A549 (cell line): ENCODE measurements around the gene MITF.

Experiments used
- CHD2 ChIP-seq: fragments of 150-350 bp; IDR thresholded peaks from 2 replicates; pipeline ENCODE4 v1.6.1; 2014; ENCODE audit warnings: low read length; ENCODE audit not compliant: partially characterized antibody
- JUNB ChIP-seq: fragments of >200 bp; sonication (Bioruptor Twin); formaldehyde crosslinking; IDR thresholded peaks from 2 replicates; pipeline ENCODE4 v1.6.1; 2016
- MAZ ChIP-seq: fragments of 150-350 bp; IDR thresholded peaks from 2 replicates; pipeline ENCODE4 v1.6.1; 2014; ENCODE audit warnings: antibody characterized with exemption, low read depth, low read length, borderline replicate concordance
- MYC ChIP-seq: IDR thresholded peaks from 2 replicates; pipeline ENCODE4 v1.6.1; 2012; ENCODE audit warnings: mild to moderate bottlenecking, inconsistent platforms, low read length, improper control_type of control experiment, borderline replicate concordance
- NFE2L2 ChIP-seq: fragments of 150-350 bp; conservative IDR thresholded peaks from 2 replicates; pipeline ENCODE4 v1.6.1; 2014; ENCODE audit warnings: low read length
- POLR2A ChIP-seq: IDR thresholded peaks from 2 replicates; pipeline ENCODE4 v1.6.1; 2012; ENCODE audit warnings: mild to moderate bottlenecking, low read length
- RCOR1 ChIP-seq: fragments of 150-350 bp; IDR thresholded peaks from 2 replicates; pipeline ENCODE4 v1.6.1; 2014; ENCODE audit warnings: antibody characterized with exemption, low read length, low read depth
- SMC3 ChIP-seq: fragments of >200 bp; sonication (Bioruptor Twin); formaldehyde crosslinking; IDR thresholded peaks from 3 replicates; pipeline ENCODE4 v1.6.1; 2018; ENCODE audit warnings: inconsistent platforms
- TF ChIP-seq, protein P1 (sequence below): fragments of >200 bp; sonication (Bioruptor Twin); formaldehyde crosslinking; IDR thresholded peaks from 3 replicates; pipeline ENCODE4 v1.5.1; 2016
- TF ChIP-seq, protein P2 (sequence below): IDR thresholded peaks from 2 replicates; pipeline ENCODE4 v1.6.1; 2012; ENCODE audit warnings: low read depth, borderline replicate concordance

DNA sequence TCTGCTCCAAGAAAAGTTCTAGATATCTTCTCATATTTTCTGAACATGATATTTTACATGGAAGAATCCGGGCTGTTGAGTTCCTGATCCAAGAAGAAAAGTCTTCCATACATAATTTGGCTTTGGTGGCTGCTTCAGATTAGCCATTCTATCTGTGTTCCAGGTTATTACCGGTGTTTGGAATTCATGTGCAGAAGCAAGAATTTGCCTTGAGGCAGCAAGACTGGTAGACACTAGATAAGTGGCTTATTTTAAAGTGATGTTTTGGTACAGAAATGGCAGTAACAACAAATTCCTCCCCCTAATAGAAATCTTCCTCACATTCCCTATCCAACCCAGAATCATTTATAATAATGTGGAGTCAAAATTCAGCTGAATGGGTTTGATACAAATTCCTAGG is 29.2 kb downstream of the MITF start:
- TF ChIP-seq, protein P1, sequence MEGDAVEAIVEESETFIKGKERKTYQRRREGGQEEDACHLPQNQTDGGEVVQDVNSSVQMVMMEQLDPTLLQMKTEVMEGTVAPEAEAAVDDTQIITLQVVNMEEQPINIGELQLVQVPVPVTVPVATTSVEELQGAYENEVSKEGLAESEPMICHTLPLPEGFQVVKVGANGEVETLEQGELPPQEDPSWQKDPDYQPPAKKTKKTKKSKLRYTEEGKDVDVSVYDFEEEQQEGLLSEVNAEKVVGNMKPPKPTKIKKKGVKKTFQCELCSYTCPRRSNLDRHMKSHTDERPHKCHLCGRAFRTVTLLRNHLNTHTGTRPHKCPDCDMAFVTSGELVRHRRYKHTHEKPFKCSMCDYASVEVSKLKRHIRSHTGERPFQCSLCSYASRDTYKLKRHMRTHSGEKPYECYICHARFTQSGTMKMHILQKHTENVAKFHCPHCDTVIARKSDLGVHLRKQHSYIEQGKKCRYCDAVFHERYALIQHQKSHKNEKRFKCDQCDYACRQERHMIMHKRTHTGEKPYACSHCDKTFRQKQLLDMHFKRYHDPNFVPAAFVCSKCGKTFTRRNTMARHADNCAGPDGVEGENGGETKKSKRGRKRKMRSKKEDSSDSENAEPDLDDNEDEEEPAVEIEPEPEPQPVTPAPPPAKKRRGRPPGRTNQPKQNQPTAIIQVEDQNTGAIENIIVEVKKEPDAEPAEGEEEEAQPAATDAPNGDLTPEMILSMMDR = no peak
- TF ChIP-seq CHD2 (no peak), MYC (no peak), POLR2A (no peak), MAZ (no peak), JUNB (no peak), RCOR1 (no peak), SMC3 (no peak), NFE2L2 (no peak)
- TF ChIP-seq, protein P2, sequence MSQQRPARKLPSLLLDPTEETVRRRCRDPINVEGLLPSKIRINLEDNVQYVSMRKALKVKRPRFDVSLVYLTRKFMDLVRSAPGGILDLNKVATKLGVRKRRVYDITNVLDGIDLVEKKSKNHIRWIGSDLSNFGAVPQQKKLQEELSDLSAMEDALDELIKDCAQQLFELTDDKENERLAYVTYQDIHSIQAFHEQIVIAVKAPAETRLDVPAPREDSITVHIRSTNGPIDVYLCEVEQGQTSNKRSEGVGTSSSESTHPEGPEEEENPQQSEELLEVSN = no peak
